H7 (cell line): ENCODE data around the gene PPP1R7. TPM values are rescaled to one million over a fixed set of nuclear protein-coding genes. Genes with fewer than 3 reads are reported as not detected.

ENCODE experiments used
- total RNA-seq: library from RNA; depleted of rRNA; stranded (reverse); fragments of >200 nt; shearing (Covaris generic); gene quantifications from 2 replicates; pipeline ENCODE4 v1.2.3, GENCODE V29; 2014; rRNA removed

Gene PPP1R7
- total RNA-seq, 1 experiment from 2014 or later: 32.1 TPM

Other genes with a start within 250 kb of the PPP1R7 start
- gene CROCC2, start 244.1 kb upstream of the PPP1R7 start, total RNA-seq: 0.38 TPM in 1 of 2 replicates, not detected in the other
- gene SNED1, start 151.8 kb upstream of the PPP1R7 start, total RNA-seq: 0.52 and 1.1 TPM in 2 replicates
- gene MTERF4, start 48.2 kb upstream of the PPP1R7 start, total RNA-seq: 30.3 and 32.4 TPM in 2 replicates
- 20.4 and 20.6 TPM in 2 replicates for gene PASK, start 995 bp upstream of the PPP1R7 start, total RNA-seq
- 2.0 and 4.0 TPM in 2 replicates for gene ANO7, start 38.2 kb downstream of the PPP1R7 start, total RNA-seq
- 362 and 415 TPM in 2 replicates for gene HDLBP, start 165.2 kb downstream of the PPP1R7 start, total RNA-seq
- gene SEPTIN2, start 165.5 kb downstream of the PPP1R7 start, total RNA-seq: 249 and 274 TPM in 2 replicates
- gene FARP2, start 205.8 kb downstream of the PPP1R7 start, total RNA-seq: 19.5 and 20.4 TPM in 2 replicates